ENCODE data around the gene POLR2B. TPM values are rescaled to one million over a fixed set of nuclear protein-coding genes. Genes with fewer than 3 reads are reported as not detected.

The POLR2B gene
- total RNA-seq, 1 experiment from 2014 or later = 116 TPM

DNA sequence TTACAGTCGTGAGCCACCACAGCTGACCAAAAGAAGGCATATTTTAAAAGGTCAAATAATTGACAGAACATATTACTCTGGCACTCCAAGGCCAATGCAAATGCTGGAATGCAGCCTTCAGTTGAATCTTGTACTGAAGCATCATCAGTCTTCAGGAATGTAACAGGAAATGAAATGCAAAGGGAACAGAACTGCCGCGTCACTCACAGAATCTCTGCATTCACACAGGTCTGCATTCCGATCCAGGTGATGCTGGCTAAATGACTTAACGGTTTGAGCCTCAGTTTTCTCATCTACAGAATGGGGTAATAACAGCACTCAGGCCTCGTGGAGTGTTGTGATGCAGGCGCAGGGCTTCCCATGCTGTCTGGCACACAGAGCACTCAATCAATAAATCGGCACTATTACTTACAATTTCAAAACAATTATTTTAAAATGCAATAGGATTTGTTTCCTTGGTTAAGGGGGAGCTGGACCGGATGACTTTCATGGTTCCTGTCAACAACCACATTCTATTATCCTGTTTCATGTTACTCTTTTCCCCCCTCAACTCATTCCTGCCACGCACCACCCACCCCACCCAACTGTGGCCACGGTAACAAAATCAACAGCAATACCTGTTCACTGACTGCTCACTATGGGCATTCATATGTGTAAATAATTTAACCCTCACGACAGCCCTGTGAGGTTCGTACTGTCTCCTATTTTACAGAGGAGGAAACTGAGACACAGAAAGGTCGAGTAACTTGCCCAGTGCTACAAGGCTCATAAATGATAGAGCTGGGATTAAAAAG is 99.1 kb downstream of the POLR2B start:
- no peak for DNase-seq (ENCODE audit: extremely low read depth, low read depth)

DNA sequence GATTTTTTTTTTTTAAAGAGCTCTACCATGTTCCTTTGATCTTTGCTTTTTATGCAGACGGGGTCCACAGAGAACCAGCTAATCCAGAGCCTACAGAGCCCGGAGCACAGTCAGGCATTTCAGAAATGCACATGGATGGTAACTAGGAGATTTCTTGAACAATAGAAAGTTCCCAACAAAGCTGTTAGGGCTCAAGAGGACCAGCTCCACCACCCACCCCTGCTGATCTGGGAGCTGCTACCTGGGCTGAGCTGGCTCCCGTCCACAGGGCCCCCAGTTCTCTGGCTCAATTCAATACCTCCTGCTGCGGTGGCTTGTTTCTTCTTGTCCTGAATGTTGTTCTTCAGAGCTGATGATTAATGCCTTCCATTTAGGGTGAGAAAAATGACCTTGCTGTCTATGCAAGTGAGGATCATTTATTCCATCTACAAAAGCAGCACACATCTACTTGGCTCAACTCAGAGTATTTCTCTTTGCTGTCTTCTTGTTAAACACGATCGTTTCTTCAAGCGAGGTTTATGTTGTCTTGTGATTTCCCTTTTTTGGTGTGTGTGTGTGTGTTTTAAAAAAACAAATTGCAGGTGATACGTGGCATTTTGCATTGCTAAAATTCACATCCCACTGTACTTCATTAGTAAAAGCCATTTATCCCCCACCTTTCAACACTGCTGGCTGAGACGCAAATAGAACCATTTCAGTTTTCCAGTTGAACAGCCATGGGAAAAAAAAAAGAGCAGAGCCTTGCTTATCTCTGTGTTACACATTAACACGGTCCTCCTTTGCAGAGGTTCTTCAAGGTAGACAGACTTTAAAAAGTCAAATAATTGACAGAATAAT is 100.2 kb downstream of the POLR2B start:
- DNase-seq (ENCODE audit: extremely low read depth, low read depth) = no peak

Small RNA genes within 50 kb of the gene (small RNA-seq; reads per million reads assigned to genes)
- gene RNU6-998P = 0 reads per million in 2 experiments

Other genes starting within 250 kb of the POLR2B start
- gene SPINK2, start 157.2 kb upstream of the POLR2B start, total RNA-seq (2014; rRNA removed; shearing (Covaris generic)) = not detected in 2 replicates
- gene REST, start 71.0 kb upstream of the POLR2B start, total RNA-seq (2014; rRNA removed; shearing (Covaris generic)) = 19.4 and 21.2 TPM in 2 replicates
- gene NOA1, start 1.3 kb upstream of the POLR2B start, total RNA-seq (2014; rRNA removed; shearing (Covaris generic)) = 18.0 and 18.2 TPM in 2 replicates
- 4.3 and 6.5 TPM in 2 replicates for gene IGFBP7, start 131.5 kb downstream of the POLR2B start, total RNA-seq (2014; rRNA removed; shearing (Covaris generic))